Panc1 (cell line): ENCODE results near the gene FMN2.

Experiments used
- POLR2AphosphoS5 ChIP-seq: IDR thresholded peaks from 2 replicates; pipeline ENCODE4 v1.6.1; 2012; ENCODE audit warnings: mild to moderate bottlenecking, low read depth, low read length, moderate library complexity
- SIN3A ChIP-seq: IDR thresholded peaks from 2 replicates; pipeline ENCODE4 v1.6.1; 2012; ENCODE audit warnings: low read depth, mild to moderate bottlenecking, low read length, moderate library complexity, borderline replicate concordance; ENCODE audit not compliant: insufficient read depth
- TCF7L2 ChIP-seq: IDR thresholded peaks from 2 replicates; pipeline ENCODE4 v1.6.1; 2011; ENCODE audit warnings: mild to moderate bottlenecking, low read depth, low read length, inconsistent platforms
- TF ChIP-seq, protein P1 (sequence below): fragments of 450-650 bp; IDR thresholded peaks from 2 replicates; pipeline ENCODE4 v1.5.1; 2017; ENCODE audit warnings: mild to moderate bottlenecking
- TF ChIP-seq, protein P2 (sequence below), 2 experiments: IDR thresholded peaks; 2 replicates each; pipeline ENCODE4 v1.6.1; 2011 to 2012; ENCODE audit warnings: low read depth in 2 of 2, control low read depth in 1 of 2, low read length in 1 of 2, mild to moderate bottlenecking in 1 of 2, moderate library complexity in 1 of 2; ENCODE audit not compliant: insufficient read depth in 1 of 2

DNA sequence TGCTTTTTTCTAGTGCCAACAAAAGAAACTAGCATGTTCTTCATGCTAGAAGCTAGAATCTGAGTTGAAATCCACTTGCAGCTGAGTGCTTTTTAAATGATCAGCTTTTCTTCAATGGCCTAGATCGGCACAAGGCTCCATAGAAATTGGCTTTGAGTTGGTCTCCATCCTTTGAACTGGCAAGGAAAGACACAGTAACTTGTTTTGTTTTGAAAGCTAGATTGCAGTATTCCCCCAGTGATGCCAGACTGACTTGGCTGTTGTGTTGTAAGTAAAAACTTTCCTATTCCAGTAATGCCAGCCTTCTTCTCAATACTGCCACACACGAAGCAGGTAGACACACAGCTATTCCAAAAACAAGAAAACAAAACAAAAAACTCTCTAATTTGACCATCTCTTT lies 139.1 kb downstream of the FMN2 start:
- TF ChIP-seq POLR2AphosphoS5 (no peak), SIN3A (no peak), TCF7L2 (no peak)
- TF ChIP-seq, protein P1, sequence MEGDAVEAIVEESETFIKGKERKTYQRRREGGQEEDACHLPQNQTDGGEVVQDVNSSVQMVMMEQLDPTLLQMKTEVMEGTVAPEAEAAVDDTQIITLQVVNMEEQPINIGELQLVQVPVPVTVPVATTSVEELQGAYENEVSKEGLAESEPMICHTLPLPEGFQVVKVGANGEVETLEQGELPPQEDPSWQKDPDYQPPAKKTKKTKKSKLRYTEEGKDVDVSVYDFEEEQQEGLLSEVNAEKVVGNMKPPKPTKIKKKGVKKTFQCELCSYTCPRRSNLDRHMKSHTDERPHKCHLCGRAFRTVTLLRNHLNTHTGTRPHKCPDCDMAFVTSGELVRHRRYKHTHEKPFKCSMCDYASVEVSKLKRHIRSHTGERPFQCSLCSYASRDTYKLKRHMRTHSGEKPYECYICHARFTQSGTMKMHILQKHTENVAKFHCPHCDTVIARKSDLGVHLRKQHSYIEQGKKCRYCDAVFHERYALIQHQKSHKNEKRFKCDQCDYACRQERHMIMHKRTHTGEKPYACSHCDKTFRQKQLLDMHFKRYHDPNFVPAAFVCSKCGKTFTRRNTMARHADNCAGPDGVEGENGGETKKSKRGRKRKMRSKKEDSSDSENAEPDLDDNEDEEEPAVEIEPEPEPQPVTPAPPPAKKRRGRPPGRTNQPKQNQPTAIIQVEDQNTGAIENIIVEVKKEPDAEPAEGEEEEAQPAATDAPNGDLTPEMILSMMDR: no peak
- TF ChIP-seq, protein P2, sequence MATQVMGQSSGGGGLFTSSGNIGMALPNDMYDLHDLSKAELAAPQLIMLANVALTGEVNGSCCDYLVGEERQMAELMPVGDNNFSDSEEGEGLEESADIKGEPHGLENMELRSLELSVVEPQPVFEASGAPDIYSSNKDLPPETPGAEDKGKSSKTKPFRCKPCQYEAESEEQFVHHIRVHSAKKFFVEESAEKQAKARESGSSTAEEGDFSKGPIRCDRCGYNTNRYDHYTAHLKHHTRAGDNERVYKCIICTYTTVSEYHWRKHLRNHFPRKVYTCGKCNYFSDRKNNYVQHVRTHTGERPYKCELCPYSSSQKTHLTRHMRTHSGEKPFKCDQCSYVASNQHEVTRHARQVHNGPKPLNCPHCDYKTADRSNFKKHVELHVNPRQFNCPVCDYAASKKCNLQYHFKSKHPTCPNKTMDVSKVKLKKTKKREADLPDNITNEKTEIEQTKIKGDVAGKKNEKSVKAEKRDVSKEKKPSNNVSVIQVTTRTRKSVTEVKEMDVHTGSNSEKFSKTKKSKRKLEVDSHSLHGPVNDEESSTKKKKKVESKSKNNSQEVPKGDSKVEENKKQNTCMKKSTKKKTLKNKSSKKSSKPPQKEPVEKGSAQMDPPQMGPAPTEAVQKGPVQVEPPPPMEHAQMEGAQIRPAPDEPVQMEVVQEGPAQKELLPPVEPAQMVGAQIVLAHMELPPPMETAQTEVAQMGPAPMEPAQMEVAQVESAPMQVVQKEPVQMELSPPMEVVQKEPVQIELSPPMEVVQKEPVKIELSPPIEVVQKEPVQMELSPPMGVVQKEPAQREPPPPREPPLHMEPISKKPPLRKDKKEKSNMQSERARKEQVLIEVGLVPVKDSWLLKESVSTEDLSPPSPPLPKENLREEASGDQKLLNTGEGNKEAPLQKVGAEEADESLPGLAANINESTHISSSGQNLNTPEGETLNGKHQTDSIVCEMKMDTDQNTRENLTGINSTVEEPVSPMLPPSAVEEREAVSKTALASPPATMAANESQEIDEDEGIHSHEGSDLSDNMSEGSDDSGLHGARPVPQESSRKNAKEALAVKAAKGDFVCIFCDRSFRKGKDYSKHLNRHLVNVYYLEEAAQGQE (IDR thresholded peaks at IDR 0.05; ENCODE audit: insufficient read depth in 1 of 2, low read depth in 2 of 2, low read length in 1 of 2): no peak
